K562 (cell line): Measurements from ENCODE around the gene GPHA2. TPM values are rescaled to one million over a fixed set of nuclear protein-coding genes. Genes with fewer than 3 reads are reported as not detected.

ENCODE experiments used
- FOXP1 ChIP-seq: sonication (generic); formaldehyde crosslinking; IDR thresholded peaks from 2 replicates; pipeline ENCODE4 v1.8.0; 2022; ENCODE audit warnings: mild to moderate bottlenecking, missing genetic modification reagents
- GATAD2B ChIP-seq: fragments of 450-650 bp; IDR thresholded peaks from 2 replicates; pipeline ENCODE4 v1.6.1; 2017; ENCODE audit warnings: mild to moderate bottlenecking, borderline replicate concordance
- MBD2 ChIP-seq: sonication (generic); IDR thresholded peaks from 2 replicates; pipeline ENCODE4 v1.6.1; 2016; ENCODE audit warnings: low read depth, borderline replicate concordance
- MCM3 ChIP-seq: fragments of 450-650 bp; IDR thresholded peaks from 2 replicates; pipeline ENCODE4 v1.6.1; 2016
- MTA3 ChIP-seq: fragments of 450-650 bp; formaldehyde crosslinking; IDR thresholded peaks from 2 replicates; pipeline ENCODE4 v1.6.1; 2017; ENCODE audit warnings: mild to moderate bottlenecking, borderline replicate concordance
- POU5F1 ChIP-seq: fragments of 150-350 bp; IDR thresholded peaks from 2 replicates; pipeline ENCODE4 v1.6.1; 2014; ENCODE audit warnings: borderline replicate concordance, low read length, low read depth, mild to moderate bottlenecking; ENCODE audit not compliant: partially characterized antibody
- RAD21 ChIP-seq, 2 experiments: fragments of 250-450 bp in 1 of 2; fragments of 450-650 bp in 1 of 2; sonication (Bioruptor Pico) in 1 of 2; formaldehyde crosslinking in 1 of 2; IDR thresholded peaks in 1 of 2; conservative IDR thresholded peaks in 1 of 2; 2 replicates each; pipeline versions ENCODE4 v1.4.0 to v1.8.0; 2020 to 2022; ENCODE audit warnings: mild to moderate bottlenecking in 2 of 2, moderate library complexity in 1 of 2
- RBM25 ChIP-seq: fragments of 200-400 bp; formaldehyde crosslinking; IDR thresholded peaks from 2 replicates; pipeline ENCODE4 v1.6.1; 2018; ENCODE audit warnings: low read length, low read depth, moderate library complexity; ENCODE audit not compliant: severe bottlenecking
- SIRT6 ChIP-seq: IDR thresholded peaks from one replicate; pipeline ENCODE4 v1.6.1; 2012; ENCODE audit warnings: low read depth, mild to moderate bottlenecking, control low read depth, inconsistent platforms, low read length, moderate library complexity
- SMAD4 ChIP-seq: fragments of 250-450 bp; sonication (Bioruptor Pico); conservative IDR thresholded peaks from 2 replicates; pipeline ENCODE4 v1.8.0; 2021; ENCODE audit warnings: inconsistent platforms, mild to moderate bottlenecking, moderate library complexity
- STAG1 ChIP-seq: sonication (generic); formaldehyde crosslinking; IDR thresholded peaks from 2 replicates; pipeline ENCODE4 v1.5.0; 2020; ENCODE audit warnings: missing genetic modification reagents, borderline replicate concordance
- TFAM ChIP-seq: fragments of 250-450 bp; sonication (Bioruptor Pico); conservative IDR thresholded peaks from 2 replicates; pipeline ENCODE4 v1.5.0; 2021; ENCODE audit warnings: mild to moderate bottlenecking, moderate library complexity
- XRCC5 ChIP-seq: fragments of 200-400 bp; formaldehyde crosslinking; IDR thresholded peaks from 2 replicates; pipeline ENCODE4 v1.6.1; 2017; ENCODE audit warnings: low read depth, mild to moderate bottlenecking, low read length
- ZBTB34 ChIP-seq: fragments of 250-450 bp; sonication (Bioruptor Pico); IDR thresholded peaks from 2 replicates; pipeline ENCODE4 v1.8.0; 2021; ENCODE audit warnings: mild to moderate bottlenecking, moderate library complexity
- ZNF146 ChIP-seq: IDR thresholded peaks from one replicate; pipeline ENCODE4 v1.6.1; 2018; ENCODE audit warnings: missing compliant biosample characterization; ENCODE audit not compliant: unreplicated experiment
- ZNF232 ChIP-seq: sonication (generic); formaldehyde crosslinking; IDR thresholded peaks from 2 replicates; pipeline ENCODE4 v1.8.0; 2022; ENCODE audit warnings: mild to moderate bottlenecking, missing genetic modification reagents
- ZNF318 ChIP-seq, 2 experiments: fragments of 450-650 bp; IDR thresholded peaks; 2 replicates each; pipeline ENCODE4 v1.6.1; 2016; ENCODE audit warnings: mild to moderate bottlenecking in 2 of 2, borderline replicate concordance in 1 of 2, low read depth in 1 of 2, moderate library complexity in 1 of 2
- ZNF586 ChIP-seq: fragments of 450-650 bp; formaldehyde crosslinking; conservative IDR thresholded peaks from 2 replicates; pipeline ENCODE4 v1.4.0; 2020; ENCODE audit warnings: mild to moderate bottlenecking, moderate library complexity
- polyA plus RNA-seq, 8 experiments: library from polyadenylated mRNA; depleted of rRNA in 4 of 8; stranded (reverse) in 5 of 8; unstranded in 3 of 8; fragments of >200 nt; fragmentation: Nextera tagmentation in 2 of 8; fragmentation: Illumina TruSeq in 1 of 8; extraction: Ambion mirVana in 2 of 8; extraction: Trizol in 1 of 8; gene quantifications; 2 replicates each; pipeline versions ENCODE4 v1.2.1 to v1.2.3, GENCODE V29; 2011 to 2014; ENCODE audit warnings: inconsistent platforms in 1 of 8, missing spikeins in 1 of 8
- total RNA-seq, 7 experiments: library from RNA; depleted of rRNA in 6 of 7; stranded (reverse); fragments of >200 nt in 6 of 7; fragmentation: Illumina TruSeq in 2 of 7; extraction: Trizol in 2 of 7; gene quantifications; 2 replicates each; pipeline versions ENCODE4 v1.2.1 to v1.2.3, GENCODE V29; 2011 to 2021; ENCODE audit warnings: low replicate concordance in 1 of 7

The GPHA2 gene
- total and polyA plus RNA-seq, 9 of the 15 experiments (the other 6 are each of a cell fraction or from before 2014, with no cell fraction given): 0.17 to 0.22 TPM; not detected in 7

GRCh38 chr11:64885367-64886286 lies 50.1 kb downstream of the GPHA2 start (continued):
- TF ChIP-seq GATAD2B (peak; percentile 7; the same call in 1 of the 2 replicates), TFAM (no peak), MCM3 (no peak), XRCC5 (no peak), ZNF318 (IDR thresholded peaks at IDR 0.05; ENCODE audit: borderline replicate concordance in 1 of 2, low read depth in 1 of 2) (peak in 1 of 2 experiments; percentile 79; a peak in 2 of 4 replicates), RAD21 (CRISPR knock-in tag; conservative IDR thresholded peaks at IDR 0.05 in 1 of 2, IDR thresholded peaks at IDR 0.05 in 1 of 2) (no peak), ZBTB34 (CRISPR knock-in tag) (no peak), SIRT6 (no peak), MTA3 (peak; percentile 76), RBM25 (no peak), SMAD4 (CRISPR knock-in tag) (peak; percentile 81), ZNF586 (CRISPR knock-in tag) (no peak), ZNF146 (CRISPR knock-in tag) (no peak), STAG1 (CRISPR knock-in tag) (no peak), POU5F1 (no peak), MBD2 (peak; percentile 51; the same call in 1 of the 2 replicates), FOXP1 (CRISPR knock-in tag) (no peak), ZNF232 (no peak)
